ENCODE measurements around the gene WEE1. TPM values are rescaled to one million over a fixed set of nuclear protein-coding genes. Genes with fewer than 3 reads are reported as not detected.
"Not testable (repeated sequence)": the region's sequence is repeated elsewhere in the genome, so short reads cannot be mapped to it uniquely, and the experiment has no call there.

WEE1 gene
- total RNA-seq, 1 experiment from 2014 or later: 46.7 TPM

GRCh38 chr11:9596926-9597464 lies 23.5 kb downstream of the WEE1 start:
- DNase-seq (ENCODE audit: low spot score): no peak

GRCh38 chr11:9600166-9600565 lies 26.7 kb downstream of the WEE1 start:
- no peak for DNase-seq (ENCODE audit: low spot score)

- DNase-seq (ENCODE audit: low spot score): no peak
Observed at GRCh38 chr11:9600644-9601036, 27.2 kb downstream of the WEE1 start.

GRCh38 chr11:9601037-9601875 lies 27.8 kb downstream of the WEE1 start:
- peak; percentile 78 for DNase-seq (ENCODE audit: low spot score)

- DNase-seq (ENCODE audit: low spot score): no peak
Observed at GRCh38 chr11:9601876-9602199, 28.4 kb downstream of the WEE1 start.

- not testable (repeated sequence) for DNase-seq (ENCODE audit: low spot score)
Observed at GRCh38 chr11:9603214-9603613, 29.7 kb downstream of the WEE1 start.

- no peak for DNase-seq (ENCODE audit: low spot score)
Observed at GRCh38 chr11:9604134-9604533, 30.7 kb downstream of the WEE1 start.

GRCh38 chr11:9605742-9606141 lies 32.3 kb downstream of the WEE1 start:
- no peak for DNase-seq (ENCODE audit: low spot score)

- no peak for DNase-seq (ENCODE audit: low spot score)
Observed at GRCh38 chr11:9606809-9607510, 33.5 kb downstream of the WEE1 start.

- no peak for DNase-seq (ENCODE audit: low spot score)
Observed at GRCh38 chr11:9607511-9607899, 34.0 kb downstream of the WEE1 start.

- DNase-seq (ENCODE audit: low spot score): no peak
Observed at GRCh38 chr11:9609002-9609759, 35.7 kb downstream of the WEE1 start.

- DNase-seq (ENCODE audit: low spot score): no peak
Observed at GRCh38 chr11:9609841-9610240, 36.4 kb downstream of the WEE1 start.

GRCh38 chr11:9613118-9613829 lies 39.8 kb downstream of the WEE1 start:
- DNase-seq (ENCODE audit: low spot score): peak; percentile 97

GRCh38 chr11:9613830-9614762 lies 40.6 kb downstream of the WEE1 start:
- DNase-seq (ENCODE audit: low spot score): peak; percentile 68

GRCh38 chr11:9615031-9615451 lies 41.6 kb downstream of the WEE1 start:
- DNase-seq (ENCODE audit: low spot score): no peak

- peak; percentile 57 for DNase-seq (ENCODE audit: low spot score)
Observed at GRCh38 chr11:9616042-9616675, 42.7 kb downstream of the WEE1 start.

- DNase-seq (ENCODE audit: low spot score): no peak
Observed at GRCh38 chr11:9616858-9617257, 43.4 kb downstream of the WEE1 start.

- DNase-seq (ENCODE audit: low spot score): no peak
Observed at GRCh38 chr11:9617940-9618339, 44.5 kb downstream of the WEE1 start.

- DNase-seq (ENCODE audit: low spot score): no peak
Observed at GRCh38 chr11:9619004-9619403, 45.5 kb downstream of the WEE1 start.

- DNase-seq (ENCODE audit: low spot score): no peak
Observed at GRCh38 chr11:9619971-9620370, 46.5 kb downstream of the WEE1 start.

Measured in H4 (cell line).